Adrenal gland (tissue), 5 donors: Measurements from ENCODE around the gene KCNAB1.

Experiments
- CTCF ChIP-seq, 6 experiments: fragments of 450-650 bp in 4 of 6; fragments of 200-600 bp in 2 of 6; sonication (generic) in 1 of 6; IDR thresholded peaks; 1 replicate in 5 of 6; 2 replicates in 1 of 6; pipeline versions ENCODE4 v1.5.1 to v1.8.0; 2016 to 2021; ENCODE audit warnings: antibody characterized with exemption in 6 of 6, mild to moderate bottlenecking in 2 of 6, moderate library complexity in 1 of 6
- POLR2A ChIP-seq, 2 donors: fragments of 450-650 bp; IDR thresholded peaks; one replicate each; pipeline ENCODE4 v1.6.1; 2017; ENCODE audit warnings: antibody characterized with exemption in 2 of 2, mild to moderate bottlenecking in 2 of 2, moderate library complexity in 1 of 2
- donor health status: DM: no; HTN: no; CAD: no.

- no peak for TF ChIP-seq CTCF (IDR thresholded peaks at IDR 0.05)
- TF ChIP-seq POLR2A (IDR thresholded peaks at IDR 0.05): no peak
Measured at GRCh38 chr3:156126467-156126866, 6.1 kb downstream of the KCNAB1 start.
